GM12875 (cell line): Measurements from ENCODE around the gene TP53I13.

Source experiments
- H3K4me3 ChIP-seq: one replicate; pipeline ENCODE4 v1.5.1; 2011; ENCODE audit warnings: low read depth, low read length, control low read depth
- CTCF ChIP-seq: IDR thresholded peaks from 2 replicates; pipeline ENCODE4 v1.5.1; 2011; ENCODE audit warnings: low read depth, mild to moderate bottlenecking, control low read depth, inconsistent platforms, low read length, moderate library complexity, borderline replicate concordance; ENCODE audit not compliant: insufficient read depth

Gene TP53I13

GRCh38 chr17:29588017-29588561, 19.6 kb downstream of the TP53I13 start:
- H3K4me3 ChIP-seq: peak overlapping the region; percentile 85

GRCh38 chr17:29588562-29589411, 20.3 kb downstream of the TP53I13 start:
- H3K4me3 ChIP-seq: peak overlapping the region; percentile 85
- TF ChIP-seq CTCF: no peak

More at GRCh38 chr17:29588017-29588561, 19.6 kb downstream of the TP53I13 start:
- no peak for TF ChIP-seq CTCF

GRCh38 chr17:29589524-29590410, 21.3 kb downstream of the TP53I13 start, which contains the start of gene GIT1:
Gene GIT1 (minus strand): TSS chr17:29589648. CDS start chr17:29589378, 270 bp downstream.
- no peak for TF ChIP-seq CTCF
- H3K4me3 ChIP-seq: peak within 1 kb of the TSS; percentile 85

GRCh38 chr17:29590411-29591145, 22.1 kb downstream of the TP53I13 start:
- TF ChIP-seq CTCF: no peak
- H3K4me3 ChIP-seq: peak overlapping the region; percentile 58

GRCh38 chr17:29591146-29591736, 22.7 kb downstream of the TP53I13 start:
- TF ChIP-seq CTCF: no peak

More at GRCh38 chr17:29591146-29591736, 22.7 kb downstream of the TP53I13 start:
- H3K4me3 ChIP-seq: peak overlapping the region; percentile 41
